PC-9 (cell line): ENCODE data around the gene VASH2. TPM values are rescaled to one million over a fixed set of nuclear protein-coding genes. Genes with fewer than 3 reads are reported as not detected.

Experiments
- BruUV-seq: library from RNA; stranded (reverse); fragments of 400-500 nt; replicated peaks from 2 replicates; lab custom pipeline; 2021; lab: Mats Ljungman, UMichigan
- CTCF ChIA-PET: fragments of 300-600 bp; sonication (Branson Sonifier 250); formaldehyde crosslinking; loops from one replicate; lab custom pipeline; 2022; ENCODE audit warnings: antibody characterized with exemption; lab: Charles Lee
- POLR2A ChIA-PET: fragments of 300-600 bp; sonication (Branson Sonifier 250); formaldehyde crosslinking; loops from one replicate; lab custom pipeline; 2022; ENCODE audit warnings: antibody characterized with exemption; ENCODE audit not compliant: unreplicated experiment; lab: Charles Lee
- DNase-seq, 2 experiments: peaks; one replicate each; pipeline versions ENCODE4 v3.0.0 to v3.0.0-alpha.2; 2015 to 2022; ENCODE audit warnings: mixed read lengths in 1 of 2
- H2AFZ ChIP-seq: fragments of 200-600 bp; sonication (generic); 2 replicates; pipeline ENCODE4 v1.8.1; 2017; ENCODE audit warnings: antibody characterized with exemption
- H3F3A ChIP-seq: fragments of 200-600 bp; sonication (generic); 2 replicates; pipeline ENCODE4 v1.8.1; 2017; ENCODE audit warnings: antibody characterized with exemption, mild to moderate bottlenecking, low read depth; ENCODE audit not compliant: insufficient read depth
- H3K27ac ChIP-seq: fragments of 200-600 bp; sonication (generic); 2 replicates; pipeline ENCODE4 v1.6.1; 2016; ENCODE audit warnings: mixed run types
- H3K27me3 ChIP-seq: fragments of 200-600 bp; sonication (generic); 2 replicates; pipeline ENCODE4 v1.6.1; 2016; ENCODE audit warnings: low read depth, mixed run types; ENCODE audit not compliant: insufficient read depth
- H3K36me3 ChIP-seq: fragments of 200-600 bp; sonication (generic); 2 replicates; pipeline ENCODE4 v1.6.1; 2016; ENCODE audit warnings: low read depth, mixed run types
- H3K4me1 ChIP-seq: fragments of 200-600 bp; sonication (generic); replicated peaks from 2 replicates; pipeline ENCODE4 v1.6.1; 2016; ENCODE audit warnings: mixed run types; ENCODE audit not compliant: insufficient read depth
- H3K4me2 ChIP-seq: fragments of 200-600 bp; sonication (generic); 2 replicates; pipeline ENCODE4 v1.6.1; 2017; ENCODE audit warnings: mixed run types
- H3K4me3 ChIP-seq: fragments of 200-600 bp; sonication (generic); 2 replicates; pipeline ENCODE4 v1.6.1; 2016; ENCODE audit warnings: mixed run types
- H3K79me2 ChIP-seq: fragments of 200-600 bp; sonication (generic); 2 replicates; pipeline ENCODE4 v1.6.1; 2017; ENCODE audit warnings: low read depth, mixed run types
- H3K9me2 ChIP-seq: fragments of 200-600 bp; sonication (generic); 2 replicates; pipeline ENCODE4 v1.8.1; 2017; ENCODE audit warnings: mild to moderate bottlenecking; ENCODE audit not compliant: insufficient read depth
- H3K9me3 ChIP-seq: fragments of 200-600 bp; sonication (generic); 2 replicates; pipeline ENCODE4 v1.8.1; 2016; ENCODE audit warnings: low read depth; ENCODE audit not compliant: insufficient read depth
- H4K20me1 ChIP-seq: fragments of 200-600 bp; sonication (generic); 2 replicates; pipeline ENCODE4 v1.8.1; 2017; ENCODE audit not compliant: insufficient read depth
- EZH2 ChIP-seq: fragments of 200-600 bp; sonication (generic); IDR thresholded peaks from 2 replicates; pipeline ENCODE4 v1.8.0; 2017; ENCODE audit warnings: antibody characterized with exemption, low read depth
- intact Hi-C: fragments of 100-400 bp; cut with micrococcal nuclease; formaldehyde crosslinking; loops from one replicate; pipeline ENCODE4 v1.10.0; 2022; ENCODE audit not compliant: unreplicated experiment
- total RNA-seq: library from RNA; stranded (reverse); gene quantifications from 2 replicates; pipeline ENCODE4 v1.2.3, GENCODE V29; 2021
- TF ChIP-seq, protein P1 (sequence below): fragments of 200-600 bp; sonication (generic); conservative IDR thresholded peaks from 2 replicates; pipeline ENCODE4 v1.6.1; 2017; ENCODE audit warnings: mixed run types, antibody characterized with exemption, mild to moderate bottlenecking, moderate library complexity

The VASH2 gene
- total RNA-seq, 1 experiment from 2014 or later: not detected

DNA sequence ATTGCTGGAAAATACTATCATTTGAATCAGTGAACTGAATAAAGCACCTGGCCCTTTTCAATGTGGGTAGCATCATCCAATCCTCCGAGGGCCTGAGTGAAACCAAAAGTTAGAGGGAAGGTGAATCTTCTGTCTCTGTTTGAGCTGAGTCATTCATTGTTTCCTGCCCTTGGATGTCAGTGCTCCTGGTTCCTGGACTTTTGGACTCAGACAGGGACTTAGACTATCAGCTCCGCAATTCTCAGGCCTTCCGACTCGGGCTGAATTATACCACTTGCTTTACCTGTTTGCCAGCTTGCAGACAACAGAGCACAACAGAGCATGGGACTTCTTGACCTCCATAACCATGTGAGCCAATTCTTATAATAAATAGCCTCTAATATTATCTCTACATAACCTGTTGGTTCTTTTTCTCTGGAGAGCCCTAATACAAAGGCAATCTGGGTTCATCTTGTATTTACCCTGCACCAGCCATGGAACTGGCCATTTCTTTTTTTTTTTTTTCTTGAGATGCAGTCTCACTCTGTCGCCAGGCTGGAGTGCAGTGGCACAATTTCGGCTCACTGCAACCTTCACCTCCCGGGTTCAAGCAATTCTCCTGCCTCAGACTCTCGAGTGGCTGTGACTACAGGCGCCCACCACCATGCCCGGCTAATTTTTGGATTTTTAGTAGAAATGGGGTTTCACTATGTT is 19.2 kb upstream of the VASH2 start:
- Histone ChIP-seq H3K9me2 (no peaks in the 10 kb centered on the region), H2AFZ (no peak overlapping the region), H3K79me2 (no peaks in the 10 kb centered on the region), H4K20me1 (no peaks in the 10 kb centered on the region), H3K4me2 (no peak overlapping the region), H3K4me3 (no peak overlapping the region), H3K27me3 (no peaks in the 10 kb centered on the region), H3F3A (no peaks in the 10 kb centered on the region), H3K27ac (no peak overlapping the region), H3K4me1 (no peaks in the 10 kb centered on the region), H3K9me3 (no peaks in the 10 kb centered on the region), H3K36me3 (no peaks in the 10 kb centered on the region)
- DNase-seq: no peak
- BruUV-seq: no TSS peak
- intact Hi-C loops: no loop called here
- POLR2A ChIA-PET: no interaction called here
- no peak for TF ChIP-seq EZH2
- TF ChIP-seq, protein P1, sequence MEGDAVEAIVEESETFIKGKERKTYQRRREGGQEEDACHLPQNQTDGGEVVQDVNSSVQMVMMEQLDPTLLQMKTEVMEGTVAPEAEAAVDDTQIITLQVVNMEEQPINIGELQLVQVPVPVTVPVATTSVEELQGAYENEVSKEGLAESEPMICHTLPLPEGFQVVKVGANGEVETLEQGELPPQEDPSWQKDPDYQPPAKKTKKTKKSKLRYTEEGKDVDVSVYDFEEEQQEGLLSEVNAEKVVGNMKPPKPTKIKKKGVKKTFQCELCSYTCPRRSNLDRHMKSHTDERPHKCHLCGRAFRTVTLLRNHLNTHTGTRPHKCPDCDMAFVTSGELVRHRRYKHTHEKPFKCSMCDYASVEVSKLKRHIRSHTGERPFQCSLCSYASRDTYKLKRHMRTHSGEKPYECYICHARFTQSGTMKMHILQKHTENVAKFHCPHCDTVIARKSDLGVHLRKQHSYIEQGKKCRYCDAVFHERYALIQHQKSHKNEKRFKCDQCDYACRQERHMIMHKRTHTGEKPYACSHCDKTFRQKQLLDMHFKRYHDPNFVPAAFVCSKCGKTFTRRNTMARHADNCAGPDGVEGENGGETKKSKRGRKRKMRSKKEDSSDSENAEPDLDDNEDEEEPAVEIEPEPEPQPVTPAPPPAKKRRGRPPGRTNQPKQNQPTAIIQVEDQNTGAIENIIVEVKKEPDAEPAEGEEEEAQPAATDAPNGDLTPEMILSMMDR: no peak
- CTCF ChIA-PET: no interaction called here

DNA sequence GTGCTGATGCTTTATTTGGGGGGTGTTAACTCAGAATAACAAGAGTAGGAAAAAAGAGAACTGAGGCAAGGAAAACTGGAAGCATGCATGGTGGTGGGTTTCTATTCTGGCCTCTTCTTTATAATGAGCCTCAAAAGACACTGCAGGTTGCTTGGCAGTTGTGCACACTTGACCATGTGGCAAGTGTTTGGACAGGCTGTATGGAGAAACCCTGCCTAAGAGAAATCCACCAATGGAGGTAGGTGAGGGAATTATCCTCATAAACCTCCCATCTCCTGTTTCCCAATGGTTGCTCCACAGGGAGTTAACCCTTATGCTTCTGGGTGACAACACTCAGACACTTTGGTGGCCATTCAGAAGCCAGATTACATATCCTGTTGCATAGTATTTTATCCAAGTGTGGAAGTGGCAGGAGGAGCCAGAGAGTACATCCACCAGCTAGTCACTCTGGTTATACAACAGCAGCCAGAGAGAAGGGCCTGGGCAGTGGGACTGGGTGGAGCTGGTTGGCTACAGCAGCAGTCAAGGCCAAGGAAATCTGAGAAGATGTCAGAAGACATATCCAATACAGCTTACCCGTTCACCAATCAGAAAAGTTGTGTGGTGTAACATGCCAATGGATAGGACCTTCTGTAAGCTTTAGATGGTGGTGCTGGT is 16.4 kb upstream of the VASH2 start:
- H3K4me1 ChIP-seq: no peaks in the 10 kb centered on the region
- no peaks in the 10 kb centered on the region for H3K9me2 ChIP-seq
- H2AFZ ChIP-seq: no peak overlapping the region
- H3K27me3 ChIP-seq: no peaks in the 10 kb centered on the region
- H3K4me2 ChIP-seq: no peak overlapping the region
- CTCF ChIA-PET: no interaction called here
- no peaks in the 10 kb centered on the region for H3K79me2 ChIP-seq
- intact Hi-C loops: no loop called here
- H3K36me3 ChIP-seq: no peaks in the 10 kb centered on the region
- BruUV-seq: no TSS peak
- H4K20me1 ChIP-seq: no peaks in the 10 kb centered on the region
- H3K4me3 ChIP-seq: no peak overlapping the region
- H3K9me3 ChIP-seq: no peaks in the 10 kb centered on the region
- TF ChIP-seq, protein P1: no peak
- TF ChIP-seq EZH2: no peak
- POLR2A ChIA-PET: no interaction called here
- H3K27ac ChIP-seq: no peak overlapping the region
- no peak for DNase-seq
- H3F3A ChIP-seq: no peaks in the 10 kb centered on the region

DNA sequence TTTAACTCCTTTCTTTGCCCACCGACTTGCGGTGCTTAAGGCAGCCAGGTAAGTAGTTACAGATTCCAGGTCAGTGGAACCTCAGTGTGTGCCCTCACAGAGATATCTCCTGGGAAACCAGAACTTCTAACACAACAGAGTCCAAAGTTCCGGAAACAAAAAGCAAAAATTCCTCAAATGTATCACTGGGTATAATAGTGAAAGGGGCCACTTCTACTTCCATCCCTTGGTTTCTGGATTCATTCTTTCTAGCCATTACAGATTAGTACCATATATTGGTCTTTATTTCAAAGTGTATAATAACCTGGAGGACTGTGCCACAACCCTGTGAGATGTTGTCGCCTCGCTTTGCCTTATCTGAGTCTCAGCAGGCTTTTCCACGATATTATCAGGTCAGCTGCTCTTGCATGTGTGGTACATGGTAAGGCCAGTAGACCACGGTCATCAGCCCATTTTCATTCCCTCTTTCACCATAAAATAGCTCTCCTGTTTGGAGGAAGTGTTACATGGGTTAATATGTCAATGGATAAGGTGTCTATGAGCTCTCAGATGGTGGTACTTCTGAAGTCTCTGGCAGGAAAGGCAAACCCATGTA is 14.9 kb upstream of the VASH2 start:
- BruUV-seq: no TSS peak
- ChIA-PET CTCF (no interaction called here), POLR2A (no interaction called here)
- Histone ChIP-seq H3K9me2 (no peaks in the 10 kb centered on the region), H3F3A (no peaks in the 10 kb centered on the region), H3K4me1 (no peaks in the 10 kb centered on the region), H3K36me3 (no peaks in the 10 kb centered on the region), H3K4me2 (no peak overlapping the region), H3K79me2 (no peaks in the 10 kb centered on the region), H3K4me3 (no peak overlapping the region), H4K20me1 (no peaks in the 10 kb centered on the region), H3K9me3 (no peaks in the 10 kb centered on the region), H3K27ac (no peak overlapping the region), H3K27me3 (no peaks in the 10 kb centered on the region), H2AFZ (no peak overlapping the region)
- intact Hi-C loops: no loop called here
- DNase-seq: no peak
- TF ChIP-seq EZH2: no peak
- TF ChIP-seq, protein P1: no peak
